Stimulated activated CD4-positive, alpha-beta T cell treated with anti-CD3 and anti-CD28 coated beads, TNF-alpha, amount 100 ng/mL, for 24 hours (primary cell): Measurements from ENCODE around the gene BTF3.
"Not testable (repeated sequence)": the region's sequence is repeated elsewhere in the genome, so short reads cannot be mapped to it uniquely, and the experiment has no call there.

Experiments used
- DNase-seq, 3 experiments: peaks; one replicate each; pipeline ENCODE4 v3.0.0-alpha.2; 2020; ENCODE audit warnings: low read depth in 3 of 3

Gene BTF3

GRCh38 chr5:73485715-73486114 lies 12.5 kb upstream of the BTF3 start:
- DNase-seq: no peak

DNA sequence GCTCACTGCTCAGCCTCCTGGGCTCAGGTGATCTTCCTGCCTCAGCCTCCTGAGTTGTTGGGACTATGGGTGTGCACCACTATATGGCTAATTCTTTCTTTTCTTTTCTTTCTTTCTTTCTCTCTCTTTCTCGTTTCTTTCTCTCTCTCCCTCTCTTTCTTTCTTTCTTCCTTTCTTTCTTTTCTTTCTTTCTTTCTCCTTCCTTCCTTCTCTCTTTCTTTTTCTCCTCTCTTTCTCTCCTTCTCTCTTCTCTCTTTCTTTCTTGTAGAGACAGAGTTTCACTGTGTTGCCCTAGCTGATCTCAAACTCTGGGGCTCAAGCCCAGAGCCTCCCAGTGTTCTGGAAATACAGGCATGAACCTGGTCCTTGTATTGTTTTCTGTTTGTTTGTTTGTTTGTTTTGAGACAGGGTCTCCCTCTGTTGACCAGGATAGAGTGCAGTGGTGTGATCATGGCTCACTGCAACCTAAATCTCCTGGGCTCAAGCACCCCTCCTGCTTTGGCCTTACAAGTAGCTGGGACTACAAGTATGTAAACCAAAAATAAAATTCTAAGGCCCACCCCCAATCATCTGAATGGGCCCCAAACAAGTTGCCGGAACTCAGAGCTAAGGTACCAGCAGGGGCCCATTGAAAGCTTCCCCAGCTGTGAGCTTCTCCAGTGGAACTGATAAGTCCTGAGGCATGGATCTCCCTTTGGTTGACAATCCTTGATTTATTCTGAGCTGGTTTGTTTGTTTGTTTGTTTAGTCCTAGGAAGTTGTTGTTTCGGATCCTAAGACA lies 11.9 kb upstream of the BTF3 start:
- DNase-seq: no peak

- not testable (repeated sequence) for DNase-seq
These were observed 11.0 kb upstream of the BTF3 start for GRCh38 chr5:73487257-73487656.

GRCh38 chr5:73487815-73488214 lies 10.4 kb upstream of the BTF3 start:
- DNase-seq: no peak

DNA sequence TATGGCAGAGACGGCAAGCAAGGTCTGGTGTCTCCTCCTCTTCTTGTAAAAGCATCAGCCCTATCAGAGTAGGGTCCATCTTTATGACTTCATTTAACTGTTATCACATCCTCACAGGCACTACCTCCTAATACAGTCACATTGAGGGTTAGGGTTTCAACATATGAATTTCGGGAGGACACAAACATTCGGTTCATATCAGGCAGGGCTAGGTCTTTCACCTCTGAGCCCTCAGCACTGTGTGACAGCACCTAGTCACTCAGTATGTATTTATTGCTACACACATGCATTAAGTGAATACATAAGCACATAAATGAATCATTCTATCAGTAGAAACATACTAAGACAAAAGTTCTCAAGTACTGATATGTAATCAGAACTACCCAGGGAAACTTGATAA lies 9.4 kb upstream of the BTF3 start:
- no peak for DNase-seq

- DNase-seq: no peak
These were observed 8.2 kb upstream of the BTF3 start for GRCh38 chr5:73490088-73490487.

- no peak for DNase-seq
These were observed 7.1 kb upstream of the BTF3 start for GRCh38 chr5:73491155-73491554.

DNA sequence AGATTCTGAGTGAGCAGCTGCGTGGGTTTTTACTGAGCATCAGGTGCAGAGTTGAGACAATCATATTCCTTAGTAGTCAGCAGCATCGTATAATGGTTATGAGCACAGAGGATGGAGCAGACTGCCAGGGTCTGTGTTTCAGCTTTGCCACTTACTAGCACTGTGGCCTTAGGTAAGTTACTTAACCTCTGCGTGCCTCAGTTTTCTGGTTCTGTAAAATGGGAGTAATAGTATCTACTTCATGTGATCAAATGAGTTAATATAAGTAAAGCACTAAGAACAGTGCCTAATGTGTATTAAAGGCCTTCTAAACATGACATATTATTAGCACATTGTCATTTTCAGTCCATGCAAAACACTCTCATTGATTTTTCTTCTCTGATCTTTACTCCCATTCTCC lies 4.8 kb upstream of the BTF3 start:
- no peak for DNase-seq

- DNase-seq: no peak
These were observed 3.5 kb upstream of the BTF3 start for GRCh38 chr5:73494721-73495120.

DNA sequence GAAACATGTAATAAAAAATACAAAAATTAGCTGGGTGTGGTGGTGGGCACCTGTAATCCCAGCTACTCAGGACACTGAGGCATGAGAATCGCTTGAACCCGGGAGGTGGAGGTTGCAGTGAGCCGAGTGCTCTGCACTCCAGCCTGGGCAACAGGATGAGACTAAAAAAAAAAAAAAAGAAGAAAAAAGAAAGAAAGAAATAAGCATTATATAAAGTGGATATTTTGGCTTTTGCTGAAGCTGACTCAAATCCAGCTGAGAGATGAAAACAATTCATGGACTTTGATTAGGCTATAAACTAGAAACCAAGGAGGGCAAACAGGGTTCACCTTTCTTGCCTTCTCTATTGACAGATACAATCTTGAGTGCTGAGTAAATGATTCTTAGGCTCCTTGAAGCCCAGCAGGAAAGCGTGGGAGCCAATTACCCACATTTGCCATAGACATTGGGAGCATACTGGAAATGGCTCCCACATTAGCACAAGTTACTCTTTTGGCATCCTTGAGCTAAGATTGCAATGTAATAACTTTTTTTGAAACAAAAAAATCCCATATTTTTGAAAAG lies 2.4 kb upstream of the BTF3 start:
- DNase-seq: no peak

DNA sequence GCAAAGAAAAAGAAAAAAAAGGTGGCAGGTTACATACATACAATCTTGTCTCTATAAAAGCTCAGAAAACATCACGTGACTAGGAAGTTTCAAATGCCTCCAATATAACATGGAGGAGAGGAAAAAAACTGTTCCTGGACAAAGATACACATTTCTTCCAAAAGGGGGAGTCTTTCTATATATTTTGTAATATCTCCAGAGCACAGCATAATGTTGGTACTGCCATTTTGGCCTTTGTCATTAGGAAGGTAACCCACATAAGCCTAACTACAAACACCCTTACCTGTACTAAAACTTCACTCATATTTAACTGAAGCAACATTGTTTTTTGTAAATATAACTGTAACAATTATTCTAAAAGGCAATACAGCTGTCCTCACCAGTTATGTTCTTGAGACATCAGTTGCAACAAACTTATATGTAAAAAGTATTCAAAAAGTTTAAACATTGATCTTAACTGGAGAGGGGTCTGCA lies 1.2 kb upstream of the BTF3 start:
- DNase-seq: no peak

- DNase-seq: no peak
These were observed 665 bp upstream of the BTF3 start for GRCh38 chr5:73497497-73498056.

DNA sequence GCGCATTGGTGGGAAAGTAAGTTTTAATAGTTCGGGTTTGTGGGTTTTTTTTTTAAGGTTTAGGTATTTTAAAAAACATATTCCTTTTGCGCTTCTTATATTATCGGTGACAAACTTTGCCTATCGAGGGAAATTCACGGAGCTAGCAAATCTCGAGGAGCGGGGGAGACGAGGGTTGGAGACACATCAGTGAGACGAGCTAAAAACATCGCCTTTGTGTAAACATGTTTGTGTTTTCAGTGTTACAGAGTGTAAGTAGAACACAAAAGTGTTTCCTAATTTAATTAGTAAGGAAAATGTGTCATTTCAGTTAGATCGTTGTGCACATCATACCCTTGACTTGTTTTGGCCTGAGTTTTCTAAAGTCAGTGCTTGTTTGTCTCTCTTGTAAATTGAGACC lies 945 bp downstream of the BTF3 start:
- no peak for DNase-seq

DNA sequence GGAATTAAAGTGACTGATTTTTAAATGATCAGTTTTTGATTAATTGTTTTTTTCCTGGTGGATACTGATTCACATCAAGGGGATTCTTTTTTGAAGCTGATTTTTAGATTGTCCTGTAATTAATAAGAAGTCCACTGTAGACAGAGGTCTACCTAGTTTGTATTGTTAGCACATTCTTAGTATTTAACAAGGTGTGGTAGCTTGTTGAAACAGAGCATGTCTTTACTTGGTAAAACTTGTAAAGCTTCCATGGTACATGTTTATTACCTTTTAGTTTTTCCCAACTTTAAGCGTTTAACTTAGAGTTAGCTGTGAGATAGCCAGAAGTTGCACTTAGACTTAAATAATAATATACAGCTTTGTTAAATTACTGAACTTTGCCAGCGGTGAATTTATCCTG lies 1.5 kb downstream of the BTF3 start:
- DNase-seq: no peak

DNA sequence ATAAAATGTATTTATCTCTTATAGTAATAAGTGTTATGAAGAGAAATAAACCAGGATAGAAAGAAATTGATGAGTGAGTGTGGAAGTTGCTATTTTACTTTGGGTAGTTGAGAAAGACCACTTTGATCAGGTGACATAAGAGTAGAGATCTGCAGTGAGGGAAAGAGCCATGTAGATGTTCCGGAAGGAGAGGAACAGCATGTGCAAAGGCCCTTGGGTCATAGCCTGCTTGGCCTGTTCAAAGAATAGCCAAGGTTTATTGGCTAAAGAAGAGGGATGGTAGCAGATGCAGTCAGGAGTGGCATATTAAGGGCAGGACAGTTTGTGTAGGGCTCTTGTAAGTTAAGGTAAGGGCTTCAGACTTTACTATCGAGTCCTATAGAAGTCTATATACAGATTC lies 3.2 kb downstream of the BTF3 start:
- DNase-seq: no peak

DNA sequence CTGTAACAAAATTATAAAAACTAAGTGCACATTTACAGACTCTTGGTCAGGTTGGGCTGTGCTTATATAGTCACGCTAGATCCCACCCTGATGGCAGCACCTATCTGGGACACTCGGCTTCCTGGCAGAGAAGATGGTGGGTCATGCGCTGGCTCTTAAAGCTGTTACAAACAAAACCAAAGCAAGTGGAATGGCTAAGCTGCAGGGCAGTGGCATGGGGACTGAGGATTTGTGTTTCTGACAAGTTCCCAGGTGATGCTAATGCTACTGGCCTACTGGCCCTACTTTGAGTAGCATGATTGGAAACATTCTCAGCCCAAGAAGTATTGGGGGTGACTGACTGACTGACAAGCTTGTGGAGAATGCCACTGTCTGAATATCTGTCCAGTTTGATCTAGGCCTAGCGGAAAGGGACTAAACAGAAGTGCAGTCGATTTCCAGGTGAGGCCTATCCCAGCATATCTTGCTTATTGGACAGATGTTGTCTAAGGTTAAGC lies 8.3 kb downstream of the BTF3 start:
- no peak for DNase-seq

- no peak for DNase-seq
These were observed 8.8 kb downstream of the BTF3 start for GRCh38 chr5:73507062-73507461.

DNA sequence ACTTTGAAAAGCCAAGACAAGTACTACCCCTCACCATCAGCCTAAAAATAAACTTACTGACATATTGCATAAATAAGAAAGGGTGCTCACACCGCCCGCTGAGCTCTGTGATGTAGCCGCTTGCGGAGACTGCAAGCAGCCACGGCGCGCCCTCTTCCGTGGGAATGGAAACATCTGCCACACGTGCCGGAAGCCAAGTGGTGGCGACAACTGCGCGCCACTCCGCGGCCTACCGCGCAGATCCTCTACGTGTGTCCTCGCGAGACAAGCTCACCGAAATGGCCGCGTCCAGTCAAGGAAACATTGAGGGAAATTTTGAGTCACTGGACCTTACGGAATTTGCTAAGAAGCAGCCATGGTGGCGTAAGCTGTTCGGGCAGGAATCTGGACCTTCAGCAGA lies 10.3 kb downstream of the BTF3 start:
- DNase-seq: not testable (repeated sequence)

DNA sequence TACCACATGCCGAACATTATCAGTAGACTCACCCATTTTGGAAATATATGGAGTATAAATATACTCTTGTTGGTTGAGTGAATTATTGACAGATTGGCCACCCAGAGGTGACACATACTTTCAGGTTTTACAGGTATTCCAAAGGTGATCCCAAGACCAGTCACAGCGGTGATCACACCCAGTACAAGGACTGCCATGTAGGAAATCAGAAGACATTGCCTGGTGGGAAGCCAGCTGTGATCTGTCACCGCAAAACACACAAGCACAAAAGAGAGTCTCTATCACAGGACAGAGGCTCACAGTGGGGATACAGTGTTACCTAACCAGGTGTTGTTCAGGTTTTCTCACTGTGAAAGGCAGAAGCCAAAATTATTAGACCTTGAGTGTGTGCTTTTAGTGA lies 15.8 kb downstream of the BTF3 start:
- DNase-seq: no peak

DNA sequence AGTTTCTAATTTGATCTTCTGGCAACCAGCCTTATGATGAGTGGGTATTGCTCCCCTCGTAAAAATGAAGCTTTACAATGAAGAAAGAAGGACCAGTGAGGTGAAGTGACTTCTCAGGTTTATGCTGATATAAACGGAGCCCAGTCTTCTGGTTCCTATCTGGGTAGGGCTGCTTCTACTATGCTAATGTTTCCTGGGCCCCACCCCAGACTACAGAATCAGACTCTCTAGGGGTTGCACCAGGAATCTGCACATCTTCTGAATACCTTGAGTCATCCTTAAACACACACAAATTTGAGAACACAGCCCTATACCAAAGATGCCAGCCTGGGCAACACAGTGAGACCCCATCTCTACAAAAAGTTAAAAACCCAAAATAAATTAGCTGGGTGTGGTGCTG lies 16.2 kb downstream of the BTF3 start:
- DNase-seq: no peak

- no peak for DNase-seq
These were observed 17.0 kb downstream of the BTF3 start for GRCh38 chr5:73515232-73515631.

DNA sequence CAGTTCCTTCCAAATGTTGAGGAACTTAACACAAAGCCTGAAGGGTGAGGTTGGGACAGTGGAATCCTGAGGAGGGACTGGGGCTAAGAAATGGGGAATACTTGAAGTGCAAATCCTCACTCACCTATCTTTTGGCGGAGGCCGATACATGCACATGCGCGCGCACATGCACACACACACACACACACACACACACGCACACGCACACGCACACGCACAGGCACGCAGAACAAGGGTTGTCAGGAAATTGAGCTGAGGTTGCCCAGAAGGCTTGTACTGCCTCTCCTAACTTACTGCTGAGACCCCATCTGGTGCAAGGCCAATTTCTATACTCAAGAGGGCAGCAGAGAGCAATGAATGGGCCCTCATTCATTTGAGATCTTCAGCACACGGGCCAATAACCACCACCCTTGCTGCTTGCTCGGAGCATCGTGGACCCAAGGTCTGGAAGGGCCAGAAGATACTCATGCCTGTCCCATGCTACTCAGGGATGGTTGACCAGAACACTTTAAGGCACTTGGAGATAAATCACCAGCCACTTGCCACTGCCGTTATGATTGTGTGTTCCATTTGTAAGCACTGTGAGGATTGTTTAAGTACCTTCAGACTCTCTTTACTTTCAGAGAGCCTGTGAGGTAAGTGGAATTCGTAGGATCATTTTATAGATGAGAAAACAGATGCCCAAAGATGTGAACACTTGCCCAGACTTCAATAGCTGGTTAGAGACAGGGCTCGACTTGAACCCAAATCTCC lies 21.5 kb downstream of the BTF3 start:
- DNase-seq: peak; percentile 41 to 58 (median 52)
